DMS114 treated with DMSO at 0.1 percent for 48 hours (cell line): ENCODE results near the gene RUNX3.
A peak's percentile ranks its signal among the peaks of the same experiment; 100 is the strongest.
"Not testable (repeated sequence)": the region's sequence is repeated elsewhere in the genome, so short reads cannot be mapped to it uniquely, and the experiment has no call there.

Source experiments
- DNase-seq: peaks from one replicate; lab custom pipeline; 2025; ENCODE audit not compliant: unreplicated experiment; lab: John Stamatoyannopoulos, UW

The RUNX3 gene

DNA sequence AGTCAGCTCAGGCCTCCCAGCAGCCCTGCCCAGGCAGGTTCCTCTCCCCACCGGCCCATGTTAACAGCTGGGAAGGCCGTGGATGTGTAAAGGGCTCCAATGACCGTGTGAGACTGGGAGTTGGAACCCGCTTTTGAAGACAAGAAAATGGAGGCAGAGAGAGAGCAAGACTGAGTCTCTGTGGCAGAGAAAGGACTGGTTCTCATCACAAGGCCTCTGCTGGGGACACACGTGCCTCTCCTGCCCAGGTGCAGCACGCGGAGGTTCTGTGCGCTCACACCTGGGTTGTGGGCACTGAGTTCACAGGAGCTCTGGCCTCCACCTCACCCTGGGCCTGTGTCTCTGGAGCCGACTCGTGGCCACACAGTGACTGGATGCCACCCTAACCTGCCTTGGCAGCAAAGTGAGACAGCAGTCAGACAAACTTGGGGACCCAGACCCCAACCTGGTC, 27.0 kb downstream of the RUNX3 start:
- DNase-seq = no peak

- no peak for DNase-seq
These were observed 27.6 kb downstream of the RUNX3 start for GRCh38 chr1:24902471-24902891.

DNA sequence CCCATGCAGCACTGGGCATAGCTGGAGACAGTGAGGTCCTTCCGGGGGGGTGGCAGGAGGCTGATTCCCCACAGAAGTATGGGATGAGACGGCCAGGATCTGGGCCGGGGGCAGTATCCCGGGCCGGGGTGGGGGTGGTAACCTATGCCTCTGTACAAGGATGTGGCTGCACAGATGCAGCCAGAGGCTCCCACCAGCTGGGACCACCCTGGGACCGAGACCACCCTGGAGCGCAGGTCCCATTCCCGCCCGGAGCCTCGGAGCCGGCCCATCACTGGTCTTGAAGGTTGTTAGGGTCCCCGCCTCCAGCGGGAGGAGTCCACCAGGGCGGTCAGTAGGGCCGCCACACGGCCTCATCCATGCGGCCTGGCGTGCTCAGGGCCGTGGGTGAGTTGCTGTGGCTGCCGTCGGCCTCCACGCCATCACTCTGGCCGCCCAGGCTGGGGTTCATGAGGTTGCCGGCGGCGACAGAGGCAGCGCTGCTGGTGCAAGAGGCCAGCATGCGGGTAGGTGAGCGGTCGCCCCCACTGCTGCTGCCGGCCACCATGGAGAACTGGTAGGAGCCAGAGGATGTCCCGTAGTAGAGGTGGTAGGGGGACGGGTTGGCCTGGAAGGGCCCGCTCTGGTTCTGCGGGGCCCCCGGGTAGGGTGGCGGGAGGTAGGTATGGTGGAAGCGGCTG, 28.1 kb downstream of the RUNX3 start:
- no peak for DNase-seq

GRCh38 chr1:24900985-24901781, 28.9 kb downstream of the RUNX3 start:
- no peak for DNase-seq

DNA sequence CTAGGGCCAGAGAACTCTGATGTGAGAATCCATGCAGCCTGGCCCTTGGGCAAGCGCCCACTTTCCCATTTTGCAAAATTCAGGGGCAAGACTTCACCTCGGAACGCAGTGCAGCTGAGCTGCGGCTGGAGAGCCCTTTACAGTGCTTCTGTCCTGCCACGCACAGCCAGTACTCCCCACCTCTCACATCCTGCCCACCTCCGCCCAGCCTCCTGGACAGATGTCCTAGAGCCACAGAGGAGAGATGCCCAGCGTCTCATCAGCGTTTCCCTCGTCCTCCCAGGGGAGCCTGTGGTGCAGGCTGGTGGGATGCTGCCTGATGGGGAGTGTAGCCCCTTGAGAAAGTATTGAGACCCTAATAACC, 29.6 kb downstream of the RUNX3 start:
- DNase-seq = no peak

DNA sequence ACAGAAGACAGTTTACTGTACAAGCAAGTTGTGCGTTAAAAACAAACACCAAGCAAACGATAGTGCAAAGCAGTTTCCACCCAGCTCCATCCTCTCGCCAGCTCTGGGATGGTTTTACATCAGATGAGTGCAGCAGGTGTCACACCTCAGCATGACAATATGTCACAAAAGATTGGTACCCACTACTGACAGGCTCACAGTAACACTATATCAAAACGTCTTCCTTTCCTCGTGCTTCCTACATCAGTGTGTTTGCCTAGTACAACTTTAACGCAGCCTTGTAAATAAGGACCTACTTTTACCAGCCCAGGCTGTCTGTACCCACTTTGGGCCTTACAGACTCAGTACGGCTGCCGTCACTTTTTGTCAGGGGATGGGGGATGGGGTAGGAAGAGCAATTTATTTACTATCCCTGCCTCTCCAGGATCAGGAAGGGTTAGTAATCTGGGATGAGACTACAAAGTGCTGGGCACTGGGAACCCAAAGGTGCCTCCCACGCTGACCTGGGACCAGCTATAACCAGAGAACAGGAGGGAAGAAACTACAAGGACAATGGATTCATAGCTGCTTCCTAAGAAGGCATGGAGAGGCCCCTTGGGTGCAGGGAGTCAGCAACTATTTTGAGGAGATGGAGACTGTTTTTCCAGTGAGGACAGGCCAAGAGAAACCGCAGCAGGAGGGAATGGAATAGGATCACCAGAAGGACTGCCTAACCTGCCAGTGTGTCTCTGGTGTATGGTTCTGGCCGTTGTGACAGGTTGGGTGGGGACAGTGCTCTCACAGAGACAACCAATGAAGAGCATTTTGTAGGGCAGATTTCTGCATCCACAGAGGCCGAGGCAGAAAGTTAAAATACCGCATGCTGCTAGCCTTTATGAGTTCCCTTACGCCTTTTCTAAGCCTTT, 30.2 kb downstream of the RUNX3 start:
- DNase-seq = no peak

DNA sequence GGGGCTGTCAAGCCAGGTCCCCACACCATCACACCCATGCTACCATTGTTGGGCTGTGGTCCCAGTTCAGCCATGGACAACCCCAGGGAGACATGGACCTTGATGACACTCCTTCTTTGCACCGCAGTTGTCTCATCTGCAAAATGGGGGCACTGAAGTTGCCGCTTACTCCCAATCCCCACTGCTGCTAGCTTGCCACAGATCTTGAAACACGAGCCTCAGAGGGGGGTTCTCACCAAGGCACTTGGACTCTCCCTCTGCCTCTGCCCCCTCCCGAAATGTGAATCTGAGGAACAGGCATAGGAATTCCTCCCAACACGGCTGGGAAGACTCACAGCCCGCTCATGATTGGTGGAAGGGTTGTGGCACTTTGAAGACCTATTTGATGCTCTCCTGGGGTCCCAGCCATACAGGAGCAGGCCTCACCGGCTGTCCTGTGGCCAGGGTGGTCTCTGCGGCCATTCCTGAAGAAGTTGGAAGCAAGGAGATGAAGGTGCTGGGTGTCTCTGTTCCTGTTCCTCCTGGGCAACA, 31.1 kb downstream of the RUNX3 start:
- no peak for DNase-seq

GRCh38 chr1:24898152-24898908, 31.7 kb downstream of the RUNX3 start:
- DNase-seq = peak; percentile 9

GRCh38 chr1:24897263-24898151, 32.6 kb downstream of the RUNX3 start:
- no peak for DNase-seq

DNA sequence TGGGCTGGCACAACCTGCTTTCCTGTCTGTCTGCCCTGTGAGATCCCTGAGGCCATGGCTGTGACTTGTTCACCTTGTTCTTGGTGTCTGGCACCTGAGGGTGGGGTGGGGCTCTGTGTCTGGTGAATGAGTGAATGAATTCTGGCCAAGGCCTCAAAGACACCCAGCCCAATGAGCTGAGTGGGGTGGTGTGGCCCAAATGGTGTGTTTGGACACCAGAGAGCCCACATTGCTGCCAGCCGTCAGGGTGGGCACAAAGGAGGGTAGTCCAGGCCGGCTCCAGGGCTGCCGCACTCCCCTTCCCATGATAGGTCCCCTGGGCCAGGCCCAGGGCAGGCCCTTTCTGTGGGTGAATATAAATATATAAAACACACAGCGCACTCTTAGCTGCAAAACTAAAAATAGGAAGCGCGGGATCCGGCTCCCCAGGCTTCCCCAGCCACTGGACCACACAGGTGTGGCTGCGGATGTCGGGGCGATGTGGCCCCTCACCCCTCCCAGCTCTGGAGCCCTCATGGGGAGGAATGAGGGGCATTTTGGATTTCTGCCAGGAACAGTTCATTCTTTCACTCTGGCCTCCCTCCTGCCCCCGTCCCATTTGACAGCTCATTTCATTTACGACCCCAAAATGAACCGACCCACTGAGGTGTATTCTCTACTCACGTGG, 33.3 kb downstream of the RUNX3 start:
- DNase-seq = no peak

GRCh38 chr1:24896176-24896575, 33.9 kb downstream of the RUNX3 start:
- DNase-seq = no peak

- DNase-seq = no peak
These were observed 34.6 kb downstream of the RUNX3 start for GRCh38 chr1:24895511-24895910.

DNA sequence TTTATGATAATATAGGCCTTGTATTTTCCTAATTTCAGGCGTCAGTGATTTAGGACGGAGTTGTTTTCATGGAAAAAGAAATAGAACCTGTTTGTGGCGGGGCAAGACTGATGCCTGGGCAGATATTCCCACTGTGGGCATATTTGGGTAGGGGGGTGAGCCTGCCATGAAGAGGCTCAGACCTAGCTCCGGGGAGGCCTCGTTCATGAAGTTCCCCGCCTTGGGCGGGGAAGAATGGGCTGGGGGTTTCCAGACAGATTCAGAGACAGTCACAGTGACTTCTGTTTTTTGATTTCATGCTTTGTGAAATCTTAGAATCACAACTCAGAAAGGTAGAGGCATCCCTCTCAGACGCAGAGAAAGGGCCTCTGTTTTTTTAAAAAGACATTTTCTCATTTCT, 36.1 kb downstream of the RUNX3 start:
- no peak for DNase-seq

DNA sequence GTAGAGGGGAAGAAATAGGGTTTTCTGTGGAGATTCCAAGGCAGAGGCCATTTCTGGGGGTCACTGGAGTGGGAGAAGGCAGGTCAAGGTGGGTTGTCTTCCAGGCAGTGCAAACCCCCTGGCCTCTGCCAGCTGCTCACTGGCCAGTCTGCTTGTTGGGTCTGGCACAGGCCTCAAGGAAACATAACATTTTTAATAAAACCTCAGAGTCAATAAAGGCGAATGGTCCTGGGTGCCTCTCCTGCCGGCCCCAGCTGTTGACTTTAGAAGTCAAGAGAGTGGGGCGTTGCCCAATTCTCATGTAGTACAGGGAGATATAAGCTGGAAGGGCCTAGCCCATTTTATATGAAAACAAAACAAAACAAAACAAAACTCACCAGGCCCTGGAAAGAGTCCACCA, 36.6 kb downstream of the RUNX3 start:
- no peak for DNase-seq

DNA sequence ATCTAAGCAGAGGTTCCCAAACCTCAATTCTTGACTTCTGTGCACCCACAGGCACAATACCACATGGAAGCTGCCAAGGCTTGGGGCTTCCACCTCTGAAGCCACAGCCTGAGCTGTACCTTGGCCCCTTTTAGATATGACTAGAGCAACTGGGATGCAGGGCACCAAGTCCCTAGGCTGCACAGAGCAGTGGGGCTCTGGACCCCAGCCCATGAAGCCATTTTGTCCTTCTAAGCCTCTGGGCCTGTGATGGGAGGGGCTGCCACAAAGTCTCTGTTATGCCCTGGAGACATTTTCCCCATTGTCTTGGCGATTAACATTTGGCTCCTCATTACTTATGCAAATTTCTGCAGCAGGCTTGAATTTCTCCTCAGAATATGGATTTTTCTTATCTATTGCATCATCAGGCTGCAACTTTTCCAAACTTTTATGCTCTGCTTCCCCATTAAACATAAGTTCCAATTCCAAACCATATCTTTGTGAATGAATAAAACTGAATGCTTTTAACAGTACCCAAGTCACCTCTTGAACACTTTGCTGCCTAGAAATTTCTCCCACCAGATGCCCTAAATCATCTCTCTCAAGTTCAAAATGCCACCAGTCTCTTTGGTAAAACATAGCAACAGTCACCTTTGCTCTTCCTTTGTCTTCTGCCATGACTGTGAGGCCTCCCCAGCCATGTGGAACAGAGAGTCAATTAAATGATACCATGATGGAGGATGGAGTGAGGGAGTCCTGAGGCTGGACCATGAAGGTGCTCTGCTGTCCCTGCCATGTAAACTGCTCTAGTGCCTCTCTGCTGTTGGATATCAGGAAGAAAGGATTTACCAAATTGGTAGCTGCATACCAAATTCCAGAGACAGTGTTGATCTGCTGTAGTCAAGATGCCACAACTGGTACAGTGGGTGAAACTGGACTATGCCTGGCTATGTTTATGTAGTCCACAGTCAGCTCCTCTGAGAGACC, 37.6 kb downstream of the RUNX3 start:
- no peak for DNase-seq

- not testable (repeated sequence) for DNase-seq
These were observed 38.7 kb downstream of the RUNX3 start for GRCh38 chr1:24891367-24891766.

DNA sequence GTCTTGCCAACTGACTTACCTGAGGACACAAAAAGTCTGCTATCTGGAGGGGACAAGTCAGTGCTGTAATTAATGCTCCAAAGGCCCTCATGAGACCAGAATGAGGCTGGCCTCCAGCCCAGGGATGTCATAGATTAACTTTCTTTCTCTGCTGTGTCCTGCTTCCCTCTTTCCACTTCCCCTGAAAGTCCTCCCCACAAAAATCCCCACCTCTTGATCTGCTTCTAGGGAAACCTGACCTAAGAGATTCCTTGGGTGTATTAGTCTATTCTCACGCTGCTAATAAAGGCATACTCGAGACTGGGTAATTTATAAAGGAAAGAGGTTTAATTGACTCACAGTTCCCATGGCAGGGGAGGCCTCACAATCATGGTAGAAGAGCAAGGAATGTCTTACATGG, 39.2 kb downstream of the RUNX3 start:
- no peak for DNase-seq
